HG03103 (cell line): Measurements from ENCODE around the gene LMF1.

ENCODE experiments used
- ATAC-seq: cut with Tn5 transposase; IDR thresholded peaks from one replicate; pipeline ENCODE4 v1.9.1; 2021; ENCODE audit warnings: low read depth; ENCODE audit not compliant: unreplicated experiment

The LMF1 gene

DNA sequence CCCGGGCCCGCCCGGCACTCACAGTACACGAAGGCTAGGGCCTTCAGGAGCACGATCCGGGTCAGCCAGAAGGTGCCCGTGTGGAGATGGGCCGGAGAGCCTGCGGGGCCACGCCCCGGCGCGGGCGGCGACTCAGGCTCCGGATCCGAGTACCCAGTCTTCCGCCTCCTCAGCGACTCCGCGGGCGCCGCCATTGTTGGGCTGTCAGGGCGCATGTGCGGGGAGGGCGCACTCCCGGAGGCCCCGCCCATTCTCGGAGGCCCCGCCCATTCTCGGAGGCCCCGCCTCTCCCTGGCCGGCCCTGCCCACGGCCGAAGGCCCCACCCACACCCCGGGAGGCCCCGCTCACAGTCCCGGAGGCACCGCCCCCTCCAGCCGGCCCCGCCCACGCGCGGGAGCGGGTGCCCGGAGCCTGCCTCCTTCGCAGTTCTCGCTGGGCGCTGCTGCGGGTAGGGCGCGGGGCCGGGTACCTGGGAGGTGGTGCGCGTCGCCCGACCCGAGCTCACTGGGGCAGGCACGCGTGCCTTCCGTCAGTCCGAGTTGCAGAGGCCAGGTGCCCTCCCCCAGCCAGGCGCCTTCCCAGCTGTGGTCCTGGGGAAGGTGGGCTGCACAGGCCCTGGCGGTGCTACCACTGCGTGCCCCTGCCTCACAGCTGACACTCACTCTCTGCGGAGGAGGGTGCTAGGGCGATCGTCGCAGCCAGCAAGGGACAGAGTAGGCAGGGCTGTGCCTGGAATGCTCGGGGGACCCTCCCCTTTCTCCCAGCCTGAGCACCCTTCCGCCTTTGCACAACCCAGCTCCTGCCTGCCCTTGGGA lies at the start of gene LMF1:
Gene LMF1 (minus strand): TSS at position 219 of the 816 bp plus-strand sequence. CDS start 4 bp downstream, at position 215.
- peak; percentile 64 for ATAC-seq

DNA sequence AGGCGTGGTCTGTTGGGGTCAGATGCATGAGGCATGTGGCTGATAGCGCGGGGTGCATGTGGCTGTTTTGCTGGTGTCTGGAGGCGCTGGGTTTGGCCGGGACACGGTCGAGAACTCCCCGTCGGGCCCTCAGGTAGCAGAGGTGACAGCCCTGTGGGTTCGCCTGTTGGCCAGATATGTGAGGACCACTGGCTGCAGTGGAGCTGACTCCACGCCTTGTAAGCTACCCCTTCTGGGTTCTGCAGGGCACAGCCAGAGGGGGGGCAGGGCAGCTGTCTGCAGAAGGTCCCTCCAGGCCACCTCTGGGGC lies 49.3 kb upstream of the LMF1 start:
- ATAC-seq: no peak

GRCh38 chr16:1019231-1020090 lies 48.7 kb upstream of the LMF1 start:
- ATAC-seq: no peak

GRCh38 chr16:1018447-1019198 lies 47.8 kb upstream of the LMF1 start:
- no peak for ATAC-seq

GRCh38 chr16:1014771-1015495 lies 44.1 kb upstream of the LMF1 start:
- no peak for ATAC-seq

- no peak for ATAC-seq
Observed at GRCh38 chr16:1014221-1014620, 43.4 kb upstream of the LMF1 start.

- ATAC-seq: no peak
Observed at GRCh38 chr16:1013593-1013900, 42.8 kb upstream of the LMF1 start.

GRCh38 chr16:1012722-1013592 lies 42.2 kb upstream of the LMF1 start:
- ATAC-seq: no peak

GRCh38 chr16:1012135-1012534 lies 41.4 kb upstream of the LMF1 start:
- no peak for ATAC-seq

DNA sequence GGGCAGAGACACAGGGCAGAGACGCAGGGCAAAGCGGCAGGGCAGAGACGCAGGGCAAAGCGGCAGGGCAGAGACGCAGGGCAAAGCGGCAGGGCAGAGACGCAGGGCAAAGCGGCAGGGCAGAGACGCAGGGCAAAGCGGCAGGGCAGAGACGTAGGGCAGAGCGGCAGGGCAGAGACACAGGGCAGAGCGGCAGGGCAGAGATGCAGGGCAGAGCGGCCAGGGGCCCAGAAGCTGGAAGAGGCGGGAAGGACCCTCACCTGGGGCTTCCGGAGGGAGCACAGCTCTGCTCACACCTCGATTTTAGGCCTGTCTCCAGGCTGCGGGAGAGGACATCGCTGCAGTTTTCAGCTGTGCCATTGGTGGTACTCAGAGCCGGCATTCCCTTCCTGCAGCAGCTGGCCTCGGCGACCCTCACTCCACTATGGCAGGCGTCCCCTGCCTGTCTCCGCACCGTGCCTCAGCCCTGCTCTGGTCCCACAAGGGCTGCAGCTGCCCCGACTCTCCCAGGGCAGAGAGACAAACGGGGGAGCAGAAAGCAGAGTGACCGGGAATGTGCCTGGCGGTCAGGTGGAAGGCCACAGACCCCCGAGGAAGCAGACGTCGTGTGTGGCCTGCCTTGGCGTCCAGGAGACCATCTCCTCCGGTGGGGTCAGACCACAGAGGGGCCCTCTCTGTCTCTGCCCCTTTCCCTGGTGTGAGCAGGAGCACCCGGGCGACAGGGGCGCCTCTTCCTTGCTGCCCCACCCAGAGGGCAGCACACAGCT lies 40.7 kb upstream of the LMF1 start:
- ATAC-seq: no peak

DNA sequence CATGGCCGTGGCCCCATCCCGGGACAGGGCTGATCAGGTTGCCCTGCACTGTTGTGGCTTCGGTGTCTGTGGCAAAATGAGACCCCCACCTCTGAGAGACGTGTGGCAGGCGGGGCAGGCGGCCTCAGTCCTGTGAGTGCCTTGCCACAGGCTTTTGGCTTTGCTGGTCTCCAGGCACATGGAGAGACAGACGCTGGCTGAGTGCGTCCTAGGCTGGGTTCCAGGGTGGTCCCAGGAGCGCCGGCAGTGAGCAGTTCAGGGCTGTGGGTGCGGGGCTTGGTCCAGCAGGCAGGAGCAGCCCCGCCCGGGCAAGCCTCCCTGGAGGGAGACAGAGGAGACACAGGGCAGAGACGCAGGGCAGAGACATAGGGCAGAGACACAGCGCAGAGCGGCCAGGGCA lies 40.0 kb upstream of the LMF1 start:
- no peak for ATAC-seq

DNA sequence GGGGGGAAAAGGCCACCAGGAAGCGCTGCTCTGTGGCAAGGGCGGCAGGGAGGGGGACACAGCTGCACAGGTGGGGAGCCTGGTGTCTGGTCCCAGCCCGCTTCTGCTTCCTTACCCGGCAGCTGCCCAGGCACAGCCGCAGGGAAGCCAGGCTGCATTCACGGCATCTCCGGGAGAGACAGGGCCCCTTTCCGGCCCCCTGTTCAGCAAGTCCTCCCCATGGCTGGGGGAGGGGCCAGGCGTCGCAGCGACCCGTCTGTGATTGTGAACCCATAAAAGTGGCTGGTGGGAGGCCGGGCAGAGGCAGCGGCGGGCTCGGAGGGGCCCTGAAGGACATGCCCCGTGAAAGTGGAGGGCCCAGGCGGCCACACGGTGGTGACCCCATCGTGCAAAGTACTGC lies 39.5 kb upstream of the LMF1 start:
- ATAC-seq: no peak

DNA sequence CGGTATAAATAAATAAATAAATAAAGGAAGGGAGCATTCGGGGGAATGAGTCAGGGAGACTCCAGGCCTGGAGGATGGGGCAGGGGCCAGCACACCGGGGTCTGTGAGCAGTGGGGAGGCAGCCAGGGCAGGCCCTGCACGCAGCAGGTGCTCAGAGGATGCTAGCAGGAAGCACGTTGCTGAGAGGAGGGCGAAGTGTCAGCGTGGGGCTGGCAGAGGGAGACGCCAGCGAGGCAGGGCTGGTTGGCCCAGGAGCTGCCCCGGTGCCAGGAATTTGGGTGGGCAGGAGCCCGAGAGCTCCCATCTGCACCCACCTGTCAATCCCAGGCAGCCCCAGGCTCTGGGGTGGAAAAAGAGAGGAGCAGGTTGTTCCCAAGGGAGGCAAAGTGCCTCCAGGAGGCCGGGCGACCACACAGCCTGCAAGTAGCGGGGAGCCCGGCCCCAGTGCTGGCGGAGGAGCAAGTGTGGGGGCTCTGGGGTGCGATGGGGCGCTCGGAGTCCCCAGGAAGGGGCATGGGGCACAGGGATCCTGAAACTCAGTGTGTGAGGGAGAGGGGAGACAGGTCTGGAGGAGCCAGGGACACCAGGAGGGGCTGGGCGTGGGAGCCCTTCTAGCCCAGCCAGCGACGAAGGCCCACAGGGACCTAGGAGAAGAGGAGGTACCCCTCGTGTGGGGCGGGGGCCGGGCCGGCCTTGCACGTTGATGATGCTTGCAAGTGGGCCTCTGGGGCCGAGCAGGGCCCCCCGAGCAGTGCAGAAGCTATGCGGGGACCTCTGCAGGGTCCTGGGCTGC lies 38.8 kb upstream of the LMF1 start:
- no peak for ATAC-seq

DNA sequence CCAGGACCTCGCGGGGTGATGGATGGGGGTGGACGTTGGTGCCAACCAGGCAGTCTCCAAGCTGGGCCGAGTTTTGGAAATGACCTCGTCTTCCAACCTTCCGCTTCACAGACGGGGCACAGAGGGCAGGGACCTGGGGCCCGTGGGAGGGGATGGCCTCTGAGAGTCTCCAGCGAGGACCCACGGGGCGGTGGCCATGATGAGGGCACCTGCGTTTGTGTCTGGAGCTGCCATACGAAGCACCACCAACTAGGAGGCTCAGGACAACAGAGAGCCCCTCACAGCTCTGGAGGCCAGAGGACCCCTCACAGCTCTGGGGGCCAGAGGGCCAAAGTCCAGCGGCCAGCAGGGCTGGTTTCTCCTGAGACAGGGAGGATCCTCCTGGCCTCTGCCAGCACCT lies 37.3 kb upstream of the LMF1 start:
- no peak for ATAC-seq

- no peak for ATAC-seq
Observed at GRCh38 chr16:1007284-1007850, 36.6 kb upstream of the LMF1 start.

GRCh38 chr16:1006781-1007180 lies 36.0 kb upstream of the LMF1 start:
- ATAC-seq: no peak

DNA sequence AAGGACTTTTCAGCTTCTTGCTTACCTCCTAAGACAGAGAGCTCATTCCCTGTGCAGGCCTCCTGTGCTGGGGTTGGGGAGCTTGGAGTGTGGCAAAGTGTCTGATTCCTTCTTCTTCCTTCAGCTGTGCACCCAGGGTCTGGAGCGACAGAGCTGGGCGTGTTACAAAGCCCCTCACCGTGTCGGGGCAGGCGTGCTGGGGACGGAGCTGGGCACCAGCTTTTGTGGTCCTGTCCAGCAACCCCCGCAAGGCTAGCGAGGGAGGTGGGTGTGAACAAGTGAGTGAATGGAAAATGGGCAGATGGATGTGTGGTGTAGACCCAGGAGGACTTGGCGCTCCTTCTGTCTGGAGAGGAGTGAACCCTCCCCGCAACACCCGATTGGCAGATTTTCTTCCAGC lies 34.5 kb upstream of the LMF1 start:
- no peak for ATAC-seq
